HG03159 (cell line): ENCODE data around the gene SOCS4.
"Not testable (repeated sequence)": the region's sequence is repeated elsewhere in the genome, so short reads cannot be mapped to it uniquely, and the experiment has no call there.

Source experiments
- ATAC-seq: cut with Tn5 transposase; IDR thresholded peaks from one replicate; pipeline ENCODE4 v1.9.1; 2021; ENCODE audit warnings: mild to moderate bottlenecking, moderate library complexity; ENCODE audit not compliant: unreplicated experiment

SOCS4 gene

DNA sequence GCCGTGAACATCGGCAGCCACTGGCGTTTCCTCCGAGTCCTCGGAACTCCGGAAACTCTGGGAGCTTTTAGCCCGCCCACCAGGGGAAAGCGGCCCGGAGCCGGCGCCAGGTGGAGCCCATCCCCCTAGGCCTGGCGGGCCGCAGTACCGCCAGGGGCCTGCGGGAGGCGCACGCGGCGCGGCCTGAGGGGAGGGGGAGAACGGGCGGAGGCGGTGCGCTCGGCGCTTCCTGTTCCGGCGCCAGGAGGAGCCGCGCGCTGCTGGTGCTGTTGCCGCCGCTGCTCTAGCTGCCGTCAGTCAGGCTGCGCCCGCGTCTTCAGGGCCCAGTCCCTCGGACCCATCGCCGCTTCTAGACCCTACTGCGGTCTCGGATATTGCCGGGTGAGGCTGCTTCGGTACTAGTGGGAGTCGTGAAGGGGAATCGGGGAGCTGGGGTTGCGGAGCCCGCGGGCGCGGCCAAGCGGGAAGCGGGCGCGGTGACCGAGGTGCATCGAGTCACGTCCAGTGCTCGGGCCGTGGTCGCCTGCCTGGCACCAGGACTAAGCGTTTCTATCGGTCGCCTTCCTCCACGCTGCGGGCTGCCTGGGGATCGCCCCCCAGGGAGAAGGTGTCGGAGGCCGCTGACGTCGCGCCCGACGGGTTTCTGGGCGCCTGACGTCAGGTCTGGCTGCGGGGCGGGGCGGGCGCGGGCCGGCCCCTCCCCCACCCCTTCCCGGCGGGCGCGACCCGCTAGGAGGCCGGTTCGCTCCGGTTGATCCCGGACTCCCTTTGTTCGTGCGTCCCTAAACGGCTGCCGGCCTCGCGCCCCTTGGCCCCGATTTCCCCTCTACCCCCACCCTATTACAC lies 24.6 kb downstream of the SOCS4 start, which contains the start of gene MAPK1IP1L:
TSS of gene MAPK1IP1L (plus strand) at position 225 of the 846 bp plus-strand sequence. CDS start 10,037 bp downstream, outside the sequence.
- ATAC-seq = peak; percentile 77

DNA sequence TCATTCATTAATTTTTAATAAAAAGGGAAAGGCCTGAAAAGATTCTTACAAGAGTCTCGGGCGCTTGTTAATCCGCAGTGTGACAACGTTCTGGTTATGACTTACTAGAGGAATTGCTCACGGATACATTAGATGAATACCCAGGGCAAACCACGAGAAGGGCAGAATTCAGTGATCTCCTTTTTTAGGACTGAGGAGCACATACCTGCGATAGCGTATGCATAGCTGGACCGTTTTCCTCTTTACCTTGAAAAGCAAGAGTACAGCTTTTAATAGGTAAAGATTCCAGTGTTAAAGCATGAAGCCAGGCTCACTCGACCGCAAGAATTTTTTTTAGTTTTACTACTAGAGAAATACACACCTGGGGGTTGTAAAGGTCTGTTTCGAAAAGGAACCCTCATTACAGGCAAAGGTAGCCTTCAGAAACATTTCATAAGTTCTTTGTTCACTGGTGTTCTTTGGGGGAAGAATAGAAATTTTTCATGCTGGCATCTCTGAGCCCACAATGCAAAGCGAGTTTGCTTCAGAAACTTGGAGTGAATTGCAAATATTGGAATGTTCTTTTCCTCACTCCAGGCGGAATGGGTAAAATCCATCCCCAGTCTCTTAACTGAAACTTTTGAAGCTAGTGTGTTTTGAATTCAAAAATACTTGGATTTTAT lies 25.4 kb downstream of the SOCS4 start:
- peak; percentile 17 for ATAC-seq

DNA sequence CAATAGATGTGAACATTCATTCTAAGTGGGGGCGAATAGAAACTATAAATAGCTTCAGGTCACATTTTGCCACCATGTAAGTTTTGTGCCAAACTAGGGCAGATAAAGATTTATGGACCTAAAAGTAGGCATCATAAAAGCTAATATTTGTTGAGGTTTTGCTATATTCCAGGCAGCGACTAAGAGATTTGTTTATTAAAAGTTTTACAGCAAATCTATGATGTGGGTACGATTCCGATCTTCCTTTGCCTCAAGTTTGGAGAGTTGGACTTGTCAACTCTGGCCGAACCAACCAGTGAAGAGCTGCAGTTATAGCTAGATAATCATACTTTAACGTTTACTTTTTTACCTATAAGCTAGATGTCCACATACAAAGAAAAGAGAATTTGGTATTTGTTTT lies 26.0 kb downstream of the SOCS4 start:
- no peak for ATAC-seq

DNA sequence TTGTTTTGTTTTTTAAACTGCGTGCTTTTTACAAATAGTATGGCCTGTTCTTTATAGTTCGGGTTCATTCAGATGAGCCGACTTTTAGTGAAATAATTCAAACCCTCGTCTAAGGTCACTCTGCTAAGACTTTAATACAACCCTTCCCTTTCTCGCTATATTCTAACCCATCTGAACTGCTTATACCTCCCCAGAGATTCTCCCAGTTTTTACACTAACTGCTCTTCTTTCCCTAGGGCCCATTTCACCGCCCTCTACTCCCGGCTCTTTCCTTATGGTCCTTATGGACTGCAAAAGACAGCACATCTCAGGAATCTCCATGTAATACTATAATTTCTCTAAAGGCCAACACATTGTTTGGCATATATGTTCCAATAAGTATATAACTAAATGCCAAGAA lies 26.5 kb downstream of the SOCS4 start:
- no peak for ATAC-seq

DNA sequence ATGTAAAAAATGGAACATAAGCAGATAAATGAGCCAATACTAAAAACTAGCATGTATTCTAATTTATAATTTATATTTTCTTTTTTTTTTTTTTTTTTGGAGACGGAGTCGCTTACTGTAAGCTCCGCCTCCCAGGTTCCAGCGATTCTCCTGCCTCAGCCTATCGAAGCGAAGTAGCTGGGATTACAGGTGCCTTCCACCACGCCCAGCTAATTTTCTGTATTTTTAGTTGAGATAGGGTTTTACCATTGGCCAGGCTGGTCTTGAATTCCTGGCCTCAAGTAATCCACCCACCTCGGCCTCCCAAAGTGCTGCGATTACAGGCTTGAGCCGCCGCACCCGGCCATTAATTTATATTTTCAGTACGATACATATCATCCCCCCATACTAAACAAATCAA lies 27.1 kb downstream of the SOCS4 start:
- no peak for ATAC-seq

DNA sequence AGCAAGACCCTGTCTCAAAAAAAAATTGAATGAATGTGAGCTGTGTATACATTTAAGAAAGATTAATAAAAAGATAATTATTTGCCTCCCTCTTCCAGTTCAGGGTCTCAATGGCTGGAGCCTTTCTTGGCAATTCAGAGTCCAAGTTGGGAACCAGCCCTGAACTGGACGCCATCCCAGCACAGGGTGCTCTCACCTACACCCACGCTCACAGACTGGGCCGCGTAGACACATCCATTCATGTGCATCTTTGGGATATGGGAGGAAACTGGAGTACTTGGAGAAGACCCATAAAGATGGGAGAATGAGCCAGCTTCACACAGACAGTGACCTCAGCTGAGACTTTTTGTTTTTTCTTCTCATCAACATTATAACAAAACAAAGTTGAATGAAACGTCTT lies 30.9 kb downstream of the SOCS4 start:
- ATAC-seq = no peak

DNA sequence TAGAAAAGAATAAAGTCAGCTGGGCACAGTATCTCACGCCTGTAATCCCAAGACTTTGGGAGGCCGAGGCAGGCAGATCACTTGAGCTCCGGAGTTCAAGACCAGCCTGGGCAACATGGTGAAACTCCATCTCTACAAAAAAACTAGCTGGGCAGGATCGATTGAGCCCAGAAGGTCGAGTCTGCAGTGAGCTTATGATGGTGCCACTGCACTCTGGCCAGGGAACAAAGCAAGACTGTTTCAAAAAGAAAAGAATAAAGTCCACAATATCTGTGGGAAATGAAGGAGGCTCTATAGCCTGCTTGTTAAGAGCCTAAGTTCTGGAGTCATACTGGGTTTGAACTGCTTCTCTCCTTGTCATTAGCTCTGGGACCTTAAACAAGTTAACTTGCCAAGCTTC lies 32.3 kb downstream of the SOCS4 start:
- no peak for ATAC-seq

DNA sequence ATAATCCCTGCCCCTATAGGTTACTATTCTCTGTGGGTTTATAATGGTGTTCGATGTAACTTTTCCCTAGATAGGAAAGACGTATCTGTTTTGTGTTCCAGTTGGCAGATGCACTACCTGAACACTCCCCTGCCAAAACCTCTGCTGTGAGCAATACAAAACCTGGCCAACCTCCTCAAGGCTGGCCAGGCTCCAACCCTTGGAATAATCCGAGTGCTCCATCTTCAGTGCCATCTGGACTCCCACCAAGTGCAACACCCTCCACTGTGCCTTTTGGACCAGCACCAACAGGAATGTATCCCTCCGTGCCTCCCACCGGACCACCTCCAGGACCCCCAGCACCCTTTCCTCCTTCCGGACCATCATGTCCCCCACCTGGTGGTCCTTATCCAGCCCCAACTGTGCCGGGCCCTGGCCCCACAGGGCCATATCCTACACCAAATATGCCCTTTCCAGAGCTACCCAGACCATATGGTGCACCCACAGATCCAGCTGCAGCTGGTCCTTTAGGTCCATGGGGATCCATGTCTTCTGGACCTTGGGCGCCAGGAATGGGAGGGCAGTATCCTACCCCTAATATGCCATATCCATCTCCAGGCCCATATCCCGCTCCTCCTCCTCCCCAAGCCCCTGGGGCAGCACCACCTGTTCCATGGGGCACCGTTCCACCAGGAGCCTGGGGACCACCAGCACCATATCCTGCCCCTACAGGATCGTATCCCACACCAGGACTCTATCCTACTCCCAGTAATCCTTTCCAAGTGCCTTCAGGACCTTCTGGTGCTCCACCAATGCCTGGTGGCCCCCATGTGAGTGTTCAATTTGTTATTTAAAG lies 35.7 kb downstream of the SOCS4 start:
- no peak for ATAC-seq

DNA sequence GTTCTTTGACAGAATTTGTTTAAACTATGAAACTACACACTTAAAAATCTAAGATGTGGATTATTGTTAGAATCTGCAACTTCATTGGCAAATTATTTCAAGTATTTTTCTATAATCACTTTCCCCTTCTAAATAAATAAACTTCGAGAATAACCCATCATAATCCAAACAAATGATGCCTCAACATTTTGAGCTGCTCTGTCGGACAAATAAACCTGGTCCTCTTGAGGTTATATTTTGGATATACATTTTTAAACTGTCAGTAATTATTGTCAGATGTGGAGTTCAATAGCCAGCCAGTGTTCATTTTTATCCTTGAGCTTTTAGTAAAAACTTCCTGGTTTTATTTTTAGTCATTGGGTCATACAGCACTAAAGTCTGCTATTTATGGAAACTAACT lies 37.9 kb downstream of the SOCS4 start:
- not testable (repeated sequence) for ATAC-seq

DNA sequence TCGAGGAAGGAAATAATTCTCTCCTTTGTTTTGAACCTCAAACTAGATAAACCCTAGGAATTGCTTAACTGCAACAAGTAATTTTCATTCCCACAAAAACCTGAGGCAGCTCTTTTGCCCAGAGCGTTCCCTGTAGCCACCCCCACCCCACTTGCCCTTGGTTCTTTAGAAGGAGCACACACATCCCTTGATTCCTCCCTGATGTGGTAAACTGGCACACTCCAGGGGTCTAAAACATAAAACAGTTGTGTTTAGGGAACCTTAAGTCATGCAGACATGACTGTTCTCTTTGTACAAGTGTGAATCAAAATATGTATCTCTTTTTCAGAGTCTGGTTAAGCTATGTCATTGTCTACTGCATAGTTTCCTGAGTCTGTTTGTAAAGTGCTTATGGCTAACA lies 38.4 kb downstream of the SOCS4 start:
- ATAC-seq = no peak

DNA sequence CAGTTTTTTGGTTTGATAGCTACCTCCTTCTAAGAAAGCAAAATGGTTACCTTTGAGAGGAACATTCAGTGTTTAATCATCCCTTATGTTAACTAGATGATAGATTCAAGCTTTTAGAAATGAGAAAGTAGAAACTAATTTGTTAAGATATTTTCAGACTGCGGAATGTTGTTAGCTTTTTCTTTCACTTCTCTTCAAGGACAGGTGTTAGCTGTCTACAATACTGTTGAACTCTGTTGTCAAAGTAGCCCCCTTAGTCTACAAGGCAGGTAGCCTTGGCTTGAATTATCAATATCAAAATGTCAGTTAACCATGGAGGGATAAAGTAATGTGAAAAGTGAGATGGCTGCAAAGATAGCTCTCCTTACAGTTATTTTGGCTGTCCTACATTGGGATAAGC lies 39.2 kb downstream of the SOCS4 start:
- no peak for ATAC-seq

DNA sequence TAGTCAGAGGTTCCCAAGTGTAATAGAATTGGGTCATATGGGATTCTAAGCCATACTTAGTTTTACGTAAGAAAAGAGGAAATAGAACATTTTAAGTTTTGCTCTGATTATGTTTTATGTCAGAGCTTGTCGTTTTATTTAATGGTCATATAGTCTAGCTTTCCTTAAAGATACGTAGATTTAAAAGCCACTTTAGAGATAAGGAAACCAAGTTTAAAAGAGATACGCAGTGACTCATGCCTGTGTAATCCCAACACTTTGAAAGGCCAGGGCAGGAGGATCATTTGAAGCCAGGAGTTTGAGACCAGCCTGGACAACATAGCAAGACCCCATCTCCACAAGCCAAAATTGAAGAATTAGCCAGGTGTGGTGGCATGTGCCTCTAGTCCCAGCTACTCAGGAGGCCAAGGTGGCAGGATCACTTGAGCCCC lies 44.0 kb downstream of the SOCS4 start:
- no peak for ATAC-seq

DNA sequence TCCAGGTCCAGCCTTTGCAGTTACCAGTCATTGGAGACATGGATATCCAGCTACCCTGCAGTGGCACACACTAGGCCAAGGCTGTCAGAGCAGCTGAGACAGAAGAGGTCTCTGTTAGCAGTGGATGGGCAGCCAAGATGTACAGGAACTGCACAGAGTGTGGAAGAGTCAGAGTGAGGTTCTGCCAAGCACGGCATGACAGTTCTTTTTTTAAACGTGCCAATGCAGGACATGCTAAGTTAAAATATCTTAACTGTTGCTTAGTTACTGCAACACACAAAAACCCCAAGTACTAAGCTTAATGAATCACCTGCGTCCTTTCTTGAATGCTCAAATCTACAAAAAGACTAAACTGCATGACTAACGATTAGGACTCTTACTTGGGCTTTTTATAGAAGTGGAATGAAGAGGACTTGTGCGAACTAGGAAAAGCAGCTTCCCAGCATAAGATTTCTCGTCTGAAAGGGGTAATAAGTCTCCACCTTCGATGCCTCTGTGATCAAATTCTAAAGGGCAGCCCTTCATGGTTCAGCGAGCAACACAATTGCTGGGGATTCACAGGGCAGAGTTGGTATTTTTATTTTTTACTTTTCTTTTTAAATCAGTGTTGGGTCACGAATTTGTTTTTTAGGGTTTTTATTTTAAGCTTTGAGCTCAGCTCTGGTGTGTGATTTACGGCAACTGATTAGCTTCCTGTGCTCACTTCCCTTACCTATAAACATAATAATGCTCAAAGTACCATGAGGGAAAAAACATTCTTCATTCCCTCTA lies 45.0 kb downstream of the SOCS4 start:
- peak; percentile 56 for ATAC-seq

DNA sequence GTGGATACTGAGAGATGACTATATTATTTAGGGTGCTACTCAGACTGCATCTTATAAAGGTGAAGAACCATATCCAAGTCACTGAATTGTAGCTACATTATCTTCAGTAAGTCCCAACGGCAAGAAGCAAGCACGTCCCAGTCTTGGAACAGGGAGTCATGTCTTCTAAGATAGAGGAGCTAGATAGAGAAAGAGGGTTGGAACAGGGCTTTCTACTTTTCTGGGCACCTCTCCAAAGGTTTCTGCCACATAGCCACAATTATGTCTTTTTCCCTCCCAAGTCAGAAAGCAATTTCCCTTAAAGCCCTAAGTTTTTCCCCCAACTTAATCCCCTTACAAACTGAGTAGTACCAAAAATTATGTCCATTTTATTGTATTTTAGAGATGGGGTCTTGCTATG lies 46.8 kb downstream of the SOCS4 start:
- ATAC-seq = no peak

DNA sequence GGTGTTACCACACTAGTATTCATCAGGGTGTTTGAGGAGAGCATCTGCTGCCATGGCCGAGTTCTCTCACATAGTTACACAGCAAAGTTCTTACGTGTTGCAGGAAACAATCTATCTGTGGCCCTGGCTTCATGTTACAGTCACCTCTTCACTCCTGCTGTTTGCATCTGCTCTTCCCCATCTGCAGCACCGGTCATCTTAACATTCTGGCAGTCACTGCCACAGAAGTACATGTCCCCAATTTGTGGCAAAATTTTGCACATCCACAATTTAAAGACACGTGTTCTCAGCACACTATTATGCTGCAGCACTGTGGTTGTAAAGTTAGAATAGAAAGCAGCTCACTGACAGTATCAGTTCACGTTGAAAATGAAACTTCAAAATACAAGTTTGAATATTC lies 47.6 kb downstream of the SOCS4 start:
- peak; percentile 50 for ATAC-seq

DNA sequence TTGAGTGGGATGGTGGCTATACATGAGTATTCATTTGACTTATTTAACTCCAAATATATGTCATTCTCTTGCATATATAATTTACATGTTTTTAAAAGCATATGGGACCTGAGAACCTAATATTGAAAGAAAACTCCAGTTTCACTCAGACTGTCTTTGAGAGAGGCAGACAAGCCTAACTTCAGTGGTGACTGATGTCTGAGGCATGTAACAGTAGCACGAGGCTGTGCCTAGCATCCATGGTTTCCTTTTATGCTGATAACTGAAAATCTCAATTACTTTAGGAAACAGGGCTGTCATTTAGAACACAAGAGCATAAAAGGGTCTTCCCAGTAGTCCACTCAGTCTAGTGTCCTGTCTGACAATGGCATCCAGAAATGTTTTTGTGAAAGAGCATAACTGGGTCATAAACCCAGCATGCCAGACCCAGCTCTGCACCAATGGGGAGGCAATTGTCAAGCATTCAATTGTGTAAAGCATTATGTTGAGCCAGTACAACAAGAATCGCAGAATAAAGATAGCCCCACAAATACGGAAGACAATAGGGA lies 48.7 kb downstream of the SOCS4 start:
- no peak for ATAC-seq

DNA sequence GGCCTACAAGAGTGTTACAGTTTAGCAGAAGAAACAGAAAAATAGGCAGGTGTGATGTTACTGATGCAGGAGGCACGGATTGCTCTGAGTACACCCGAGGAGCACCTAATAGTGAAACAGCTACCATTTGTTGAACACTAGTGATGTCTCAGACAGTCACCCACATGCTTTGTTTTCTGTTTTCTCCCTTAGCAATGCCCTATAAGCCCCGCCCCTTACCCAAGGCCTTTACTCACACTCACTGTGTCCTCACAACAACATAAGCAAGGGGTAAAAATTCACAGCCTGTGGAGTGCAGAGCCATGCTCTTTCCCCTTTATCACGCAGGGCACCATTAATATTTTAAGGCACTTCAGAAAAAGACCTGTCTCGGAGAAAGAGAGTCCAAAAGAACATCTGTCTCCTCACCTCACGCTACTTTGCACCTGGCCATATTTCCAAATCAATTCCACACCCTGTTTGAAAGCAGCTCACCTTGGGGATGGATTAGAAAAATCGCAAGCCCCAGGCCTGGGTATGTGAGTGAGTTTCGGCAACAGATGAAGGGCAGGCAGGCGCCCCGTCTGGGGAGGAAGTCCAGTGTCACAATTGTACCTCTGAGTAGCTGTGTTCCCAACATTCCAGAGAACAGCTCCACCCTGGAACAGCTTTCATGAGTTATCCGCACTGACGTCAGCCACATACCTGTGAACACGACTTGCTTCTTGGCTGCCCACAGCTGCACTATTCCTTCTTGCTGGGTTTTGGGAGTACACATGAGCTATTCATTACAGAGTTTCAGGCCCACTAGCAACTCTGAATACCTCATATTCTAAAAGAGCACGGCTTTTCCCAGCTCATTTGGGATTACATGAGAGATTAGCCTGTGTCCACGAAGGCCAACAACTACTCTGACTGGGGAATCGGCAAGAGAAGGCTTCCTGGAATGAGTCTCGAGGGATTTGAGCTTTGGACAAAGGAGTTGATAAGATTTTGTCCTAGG lies 50.4 kb downstream of the SOCS4 start:
- ATAC-seq = peak; percentile 36

DNA sequence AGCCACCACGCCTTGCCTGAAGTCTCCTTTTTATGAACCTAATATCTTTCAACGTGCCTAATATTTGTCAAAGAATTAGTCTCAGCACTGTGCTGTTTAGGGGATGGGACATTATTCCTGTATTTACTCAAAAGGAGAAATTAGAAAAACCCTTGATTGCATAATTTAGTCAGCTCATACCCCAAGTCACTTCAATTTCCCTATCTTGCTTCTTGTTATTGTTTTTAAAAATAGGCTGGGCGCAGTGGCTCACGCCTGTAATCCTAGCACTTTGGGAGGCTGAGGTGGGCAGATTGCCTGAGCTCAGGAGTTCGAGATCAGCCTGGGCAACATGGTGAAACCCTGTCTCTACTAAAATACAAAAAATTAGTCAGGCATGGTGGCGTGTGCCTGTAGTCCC lies 52.9 kb downstream of the SOCS4 start:
- not testable (repeated sequence) for ATAC-seq

DNA sequence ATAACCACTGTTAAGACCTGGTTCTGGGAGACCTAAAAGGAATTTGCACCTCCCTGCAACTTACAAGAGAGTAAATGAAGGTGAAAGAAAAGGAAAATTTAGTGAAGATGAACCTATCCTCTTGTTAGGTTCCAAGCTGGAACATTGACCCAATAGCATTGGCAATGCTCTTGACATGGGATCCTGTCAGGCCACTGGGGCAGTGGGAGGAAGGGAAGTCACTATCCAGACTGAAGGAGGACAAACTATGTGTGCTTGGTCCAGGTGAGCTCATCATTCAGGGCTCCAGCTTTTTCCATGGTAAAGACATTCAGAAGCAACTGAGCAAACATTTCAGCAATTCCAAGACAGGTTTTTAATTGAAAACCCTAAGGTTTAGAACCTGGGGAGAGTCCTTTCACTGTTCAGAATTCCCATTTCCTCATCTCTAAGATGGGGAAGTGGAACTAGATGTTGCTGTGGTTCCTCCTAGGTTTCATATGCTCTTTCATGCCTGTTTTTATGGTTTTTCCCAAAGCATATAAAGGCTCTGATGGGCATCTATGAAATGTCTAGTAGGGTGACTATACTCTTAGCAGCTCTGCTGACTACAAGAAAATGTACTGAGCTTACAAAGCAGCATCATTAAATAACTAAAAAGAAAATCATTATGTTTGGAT lies 57.5 kb downstream of the SOCS4 start:
- no peak for ATAC-seq
